Stimulated activated CD4-positive, alpha-beta T cell treated with anti-CD3 and anti-CD28 coated beads, Interleukin-1b, Interleukin-23, amount 100 ng/mL, for 48 hours (primary cell): ENCODE measurements around the gene NREP.
A peak's percentile ranks its signal among the peaks of the same experiment; 100 is the strongest.

Experiments
- DNase-seq: peaks from one replicate; pipeline ENCODE4 v3.0.0-alpha.2; 2020

NREP gene, protein sequence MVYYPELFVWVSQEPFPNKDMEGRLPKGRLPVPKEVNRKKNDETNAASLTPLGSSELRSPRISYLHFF

GRCh38 chr5:111756581-111757354 is at the start of gene NREP:
Gene NREP (minus strand): TSS chr5:111757194. CDS start chr5:111755772, 1,422 bp downstream.
- peak; percentile 7 for DNase-seq

- no peak for DNase-seq
Measured at GRCh38 chr5:111806753-111807152, 49.8 kb upstream of the NREP start.

GRCh38 chr5:111806156-111806555 is 49.2 kb upstream of the NREP start:
- no peak for DNase-seq

- no peak for DNase-seq
Measured at GRCh38 chr5:111805071-111805470, 48.1 kb upstream of the NREP start.

DNA sequence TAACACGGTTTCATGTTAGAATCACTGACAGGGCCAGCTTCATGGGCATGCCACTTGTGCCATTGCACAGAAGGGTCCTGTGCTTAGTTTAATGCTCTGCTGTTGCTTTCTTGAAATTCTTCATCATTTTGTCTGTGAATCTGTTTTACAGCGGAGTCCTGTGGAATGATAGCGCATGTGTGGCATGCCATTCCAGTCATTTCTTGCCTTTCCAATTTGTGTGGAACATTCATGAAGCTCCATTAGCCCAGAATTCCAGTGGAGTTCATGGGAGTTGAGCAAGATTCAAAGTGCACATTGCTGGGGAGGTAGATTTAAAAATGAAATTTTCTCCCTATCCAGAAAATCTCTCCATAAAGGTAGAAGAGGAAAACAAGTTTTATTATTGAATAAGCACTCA is 43.4 kb upstream of the NREP start:
- DNase-seq, result no peak

DNA sequence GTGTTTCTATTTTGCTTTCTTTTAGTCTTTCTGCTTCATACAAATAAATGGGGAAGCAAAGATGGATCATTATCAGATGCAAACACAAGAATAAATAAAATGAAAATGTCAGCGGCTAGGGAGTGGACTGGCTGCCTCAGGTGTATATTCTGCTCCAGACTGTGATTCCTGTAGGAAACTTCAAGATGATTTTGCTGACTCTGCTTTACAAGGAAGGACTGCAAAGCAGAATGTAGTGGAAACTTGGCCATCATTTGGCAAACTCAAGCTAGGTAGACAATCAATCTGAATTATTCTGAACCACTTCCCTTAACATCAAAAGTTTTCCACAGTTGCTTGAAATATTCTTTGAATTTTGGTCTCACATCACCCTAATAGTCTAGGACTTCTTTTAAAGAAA is 38.1 kb upstream of the NREP start:
- DNase-seq, result no peak

DNA sequence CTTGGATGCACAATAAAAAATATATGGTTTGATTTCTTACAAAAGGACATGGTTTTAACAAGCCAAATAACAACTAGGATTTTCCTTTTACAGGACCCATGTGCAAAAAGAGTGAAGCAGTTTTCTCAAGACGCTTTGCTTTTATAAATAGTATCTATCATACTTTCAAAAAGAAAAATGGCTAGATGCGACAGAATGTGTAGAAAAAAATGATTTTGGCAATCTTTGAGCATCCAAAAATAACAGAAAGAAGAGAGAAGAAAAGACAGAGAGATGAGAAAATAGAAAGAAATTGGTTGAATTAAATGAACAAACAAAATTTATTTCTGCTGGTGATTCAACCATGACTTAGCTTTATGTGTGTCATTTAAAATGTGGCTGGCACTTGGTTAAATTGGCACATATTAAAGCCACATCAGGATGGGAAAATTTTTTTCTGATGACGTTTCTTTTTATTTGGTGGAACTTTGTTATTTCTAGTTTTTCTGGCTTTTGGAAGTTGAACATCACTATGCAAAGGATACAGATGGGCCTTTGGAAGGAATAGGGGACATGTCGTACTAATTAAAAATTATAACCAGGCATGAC is 35.6 kb upstream of the NREP start:
- no peak for DNase-seq

DNA sequence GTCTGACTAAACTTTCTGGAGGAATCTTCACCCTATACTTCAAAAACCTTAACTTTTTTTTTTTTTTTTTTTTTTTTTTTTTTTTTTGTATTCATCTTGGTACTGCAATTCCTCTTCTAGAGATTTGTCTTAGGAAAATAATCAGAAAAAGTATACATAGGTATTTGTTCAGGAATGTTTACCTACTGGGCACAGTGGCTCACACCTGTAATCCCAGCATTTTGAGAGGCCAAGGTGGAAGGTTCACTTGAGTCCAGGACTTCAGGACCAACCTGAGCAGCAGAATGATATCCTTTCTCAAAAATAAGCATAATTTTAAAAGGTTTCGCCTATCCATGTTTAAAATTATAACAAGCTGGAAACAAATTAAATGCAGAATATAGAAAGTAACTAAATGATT is 33.3 kb upstream of the NREP start:
- DNase-seq, result no peak

GRCh38 chr5:111787006-111787405 is 30.0 kb upstream of the NREP start:
- no peak for DNase-seq

DNA sequence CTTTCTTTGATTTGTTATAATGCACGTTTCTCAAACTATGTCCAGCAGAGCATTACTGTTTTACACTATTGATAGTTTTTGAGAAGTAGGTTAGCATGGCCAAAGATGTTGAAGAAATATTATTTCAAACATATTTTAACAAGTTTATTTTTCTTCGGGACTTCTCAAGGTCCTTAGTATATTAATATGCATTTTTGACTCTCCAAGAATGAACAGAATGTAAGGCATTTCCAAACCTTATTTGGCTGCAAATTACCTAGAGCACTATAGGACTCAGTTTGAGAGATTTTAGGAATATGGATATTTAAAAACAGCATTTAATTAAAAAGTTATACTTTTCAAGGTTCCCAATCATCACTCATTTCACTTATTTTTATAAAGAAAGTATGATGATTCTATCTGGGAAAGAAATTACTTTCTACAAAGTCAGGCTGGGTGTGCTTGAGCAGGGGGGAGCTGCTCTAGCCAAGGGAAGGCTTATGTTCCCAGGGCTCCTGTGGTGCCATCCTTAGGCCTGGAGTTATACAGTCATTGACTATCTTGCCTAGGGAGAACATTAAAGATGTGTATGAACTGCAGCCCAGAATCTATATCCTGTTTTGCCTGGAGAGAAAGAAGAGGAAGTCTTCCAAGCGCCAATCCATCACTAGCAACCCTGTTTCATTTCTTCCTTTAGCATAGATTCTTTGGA is 27.6 kb upstream of the NREP start:
- DNase-seq, result no peak

DNA sequence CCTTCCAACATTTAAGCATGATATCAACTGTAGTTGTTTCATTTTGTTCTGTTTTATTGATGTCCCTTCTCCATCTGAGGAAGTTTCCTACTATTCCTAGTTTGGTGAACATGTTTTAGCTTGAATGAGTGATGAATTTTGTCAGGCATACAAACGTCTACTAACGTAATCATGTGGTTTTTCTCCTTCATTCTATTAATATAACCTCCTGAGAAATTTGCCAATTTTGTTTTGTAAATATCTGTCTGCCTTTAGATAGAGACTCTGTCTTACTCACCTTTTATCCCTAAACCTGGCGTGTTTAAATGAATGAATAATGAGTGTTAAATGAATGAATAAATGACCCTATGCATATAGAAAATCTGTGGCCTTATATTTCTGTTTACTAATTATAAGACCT is 26.5 kb upstream of the NREP start:
- no peak for DNase-seq

- DNase-seq, result no peak
Measured at GRCh38 chr5:111782216-111782615, 25.2 kb upstream of the NREP start.

- DNase-seq, result no peak
Measured at GRCh38 chr5:111781200-111781599, 24.2 kb upstream of the NREP start.

GRCh38 chr5:111779922-111780292 is 22.9 kb upstream of the NREP start:
- DNase-seq, result no peak

GRCh38 chr5:111779260-111779921 is 22.4 kb upstream of the NREP start:
- DNase-seq, result no peak

- no peak for DNase-seq
Measured at GRCh38 chr5:111776913-111777781, 20.2 kb upstream of the NREP start.

- DNase-seq, result no peak
Measured at GRCh38 chr5:111775224-111775623, 18.2 kb upstream of the NREP start.

GRCh38 chr5:111774525-111774924 is 17.5 kb upstream of the NREP start:
- no peak for DNase-seq

- no peak for DNase-seq
Measured at GRCh38 chr5:111772456-111773122, 15.6 kb upstream of the NREP start.

DNA sequence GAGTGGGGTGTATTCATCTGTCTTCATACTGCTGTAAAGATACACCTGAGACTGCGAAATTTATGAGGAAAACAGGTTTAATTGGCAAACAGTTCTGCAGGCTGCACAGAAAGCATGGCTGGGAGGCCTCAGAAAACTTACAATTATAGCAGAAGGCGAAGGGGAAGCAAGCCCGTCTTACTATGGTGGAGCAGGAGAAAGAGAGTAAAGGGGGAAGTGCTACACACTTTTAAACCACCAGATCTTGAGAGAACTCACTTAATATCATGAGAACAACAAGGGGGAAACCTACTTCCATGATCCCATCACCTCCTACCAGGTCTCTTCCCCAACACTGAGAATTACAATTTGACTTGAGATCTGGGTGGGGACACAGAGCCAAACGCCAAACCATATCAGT is 12.5 kb upstream of the NREP start:
- DNase-seq, result no peak

DNA sequence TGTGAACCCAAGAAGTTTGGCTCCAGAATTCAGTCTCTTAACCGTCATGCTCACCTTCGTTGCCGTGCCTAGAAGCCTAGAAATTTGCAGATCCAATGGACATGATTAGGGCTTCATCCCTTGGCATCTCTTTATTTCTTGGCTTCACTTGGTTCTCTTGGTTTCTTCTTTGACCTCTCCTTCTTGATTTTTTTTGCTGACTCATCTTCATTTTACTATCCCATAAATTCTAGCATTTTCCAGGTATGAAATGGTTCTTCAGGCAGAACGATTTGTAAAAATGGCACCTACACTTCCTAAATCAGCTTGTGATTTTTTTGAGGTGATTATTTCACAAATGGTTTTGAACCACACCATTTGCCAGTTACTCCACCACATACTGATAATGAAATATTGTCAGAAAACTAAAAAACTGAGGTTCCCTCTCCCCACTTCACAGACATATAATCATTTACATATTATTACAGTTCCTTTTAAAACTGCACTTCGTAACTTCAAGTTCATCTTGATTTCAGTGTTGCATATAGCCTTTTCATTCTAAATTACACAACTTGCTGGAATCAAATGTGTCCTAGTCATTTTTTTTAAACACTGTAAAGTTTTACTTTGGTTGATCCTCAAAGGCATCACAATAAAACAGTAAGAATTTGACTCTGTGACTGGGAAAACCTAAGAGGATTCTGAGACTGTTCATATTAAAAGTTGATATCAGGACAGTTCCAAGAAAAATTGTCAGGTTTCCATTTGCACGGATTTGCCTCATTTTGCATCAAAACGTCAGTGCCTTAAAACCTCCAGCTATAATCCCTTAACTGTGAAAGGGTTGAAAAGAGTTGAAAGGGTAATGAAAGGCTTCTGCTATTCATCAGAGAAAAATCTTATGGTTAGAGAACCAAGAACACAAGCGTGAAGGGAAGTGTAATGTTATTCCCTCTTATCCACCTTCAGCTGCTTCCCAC is 8.9 kb upstream of the NREP start:
- no peak for DNase-seq
